ENCODE measurements around the gene RPAP3.
A peak's percentile ranks its signal among the peaks of the same experiment; 100 is the strongest.

Gene RPAP3

GRCh38 chr12:47722941-47723631 is 17.3 kb upstream of the RPAP3 start:
- TF ChIP-seq, protein P1, sequence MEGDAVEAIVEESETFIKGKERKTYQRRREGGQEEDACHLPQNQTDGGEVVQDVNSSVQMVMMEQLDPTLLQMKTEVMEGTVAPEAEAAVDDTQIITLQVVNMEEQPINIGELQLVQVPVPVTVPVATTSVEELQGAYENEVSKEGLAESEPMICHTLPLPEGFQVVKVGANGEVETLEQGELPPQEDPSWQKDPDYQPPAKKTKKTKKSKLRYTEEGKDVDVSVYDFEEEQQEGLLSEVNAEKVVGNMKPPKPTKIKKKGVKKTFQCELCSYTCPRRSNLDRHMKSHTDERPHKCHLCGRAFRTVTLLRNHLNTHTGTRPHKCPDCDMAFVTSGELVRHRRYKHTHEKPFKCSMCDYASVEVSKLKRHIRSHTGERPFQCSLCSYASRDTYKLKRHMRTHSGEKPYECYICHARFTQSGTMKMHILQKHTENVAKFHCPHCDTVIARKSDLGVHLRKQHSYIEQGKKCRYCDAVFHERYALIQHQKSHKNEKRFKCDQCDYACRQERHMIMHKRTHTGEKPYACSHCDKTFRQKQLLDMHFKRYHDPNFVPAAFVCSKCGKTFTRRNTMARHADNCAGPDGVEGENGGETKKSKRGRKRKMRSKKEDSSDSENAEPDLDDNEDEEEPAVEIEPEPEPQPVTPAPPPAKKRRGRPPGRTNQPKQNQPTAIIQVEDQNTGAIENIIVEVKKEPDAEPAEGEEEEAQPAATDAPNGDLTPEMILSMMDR (IDR thresholded peaks at IDR 0.05; ENCODE audit: low read length, missing control alignments): no peak
- no peak for DNase-seq (ENCODE audit: low read depth)
- H3K4me3 ChIP-seq (replicated peaks; ENCODE audit: low read depth, low read length): no peak overlapping the region

DNA sequence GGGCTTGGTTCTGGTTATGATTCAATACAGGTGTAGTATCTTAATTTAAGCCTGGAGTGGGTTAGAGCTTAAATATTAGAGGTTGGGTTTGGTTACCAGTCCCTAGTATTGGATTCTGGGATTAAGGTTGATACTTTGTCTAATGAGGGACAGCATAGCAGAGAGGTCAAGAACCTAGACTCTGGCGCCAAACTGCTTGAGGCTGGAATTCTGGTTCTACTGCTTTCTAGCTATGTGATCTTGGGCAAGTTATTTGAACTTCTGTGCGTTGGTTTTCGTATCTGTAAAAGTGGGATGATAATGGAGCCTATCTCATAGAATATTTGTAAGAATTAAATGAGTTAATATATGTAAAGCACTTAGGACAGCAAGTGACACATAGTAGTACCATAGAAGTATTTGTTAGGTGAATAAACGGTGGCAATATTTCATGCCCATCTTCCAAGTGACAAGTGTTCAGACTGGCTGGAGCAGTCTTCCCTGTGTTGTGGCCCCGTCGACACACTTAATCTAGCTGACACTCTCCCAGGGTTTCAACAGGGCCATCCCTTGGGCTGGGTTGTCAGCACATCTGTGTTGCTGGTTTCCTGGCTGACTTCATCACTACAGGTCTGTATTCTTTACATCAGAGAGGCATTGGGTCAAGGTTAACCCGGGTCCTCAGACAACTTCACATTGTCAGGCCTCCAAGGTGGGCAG is 16.5 kb upstream of the RPAP3 start:
- TF ChIP-seq, protein P1 (IDR thresholded peaks at IDR 0.05; ENCODE audit: low read length, missing control alignments): no peak
- no peak for DNase-seq (ENCODE audit: low read depth)
- no peak overlapping the region for H3K4me3 ChIP-seq (replicated peaks; ENCODE audit: low read depth, low read length)

DNA sequence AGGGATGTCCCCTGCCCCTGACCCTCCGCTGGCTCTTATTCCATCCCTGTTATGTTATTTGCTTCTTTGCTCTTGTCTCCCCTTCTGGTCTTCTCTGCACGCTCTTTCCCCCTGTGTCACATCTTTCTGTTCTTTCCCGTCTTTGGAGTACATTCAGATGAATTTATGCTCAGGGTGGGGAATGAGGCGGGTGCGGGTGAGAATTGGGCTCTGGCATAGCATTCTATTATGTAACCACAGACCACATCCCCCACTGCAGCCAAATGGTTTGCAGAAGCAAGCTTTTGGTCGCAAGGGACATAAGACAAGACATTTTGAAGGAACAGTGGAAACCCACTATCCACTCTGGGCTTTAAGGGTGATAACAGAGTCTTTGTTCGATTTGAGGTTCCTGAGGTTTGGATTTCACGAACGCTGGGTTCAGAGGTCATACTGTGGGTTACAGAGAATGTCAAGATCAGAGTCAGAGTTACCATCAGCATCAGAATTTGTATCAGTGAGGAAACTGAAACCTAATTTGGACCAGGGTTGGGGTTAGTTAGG is 15.7 kb upstream of the RPAP3 start:
- TF ChIP-seq, protein P1 (IDR thresholded peaks at IDR 0.05; ENCODE audit: low read length, missing control alignments): no peak
- no peak for DNase-seq (ENCODE audit: low read depth)
- no peak overlapping the region for H3K4me3 ChIP-seq (replicated peaks; ENCODE audit: low read depth, low read length)

- TF ChIP-seq, protein P1 (IDR thresholded peaks at IDR 0.05; ENCODE audit: low read length, missing control alignments): no peak
- H3K4me3 ChIP-seq (replicated peaks; ENCODE audit: low read depth, low read length): no peak overlapping the region
- DNase-seq (ENCODE audit: low read depth): no peak
These were observed 12.7 kb upstream of the RPAP3 start for GRCh38 chr12:47718531-47718930.

DNA sequence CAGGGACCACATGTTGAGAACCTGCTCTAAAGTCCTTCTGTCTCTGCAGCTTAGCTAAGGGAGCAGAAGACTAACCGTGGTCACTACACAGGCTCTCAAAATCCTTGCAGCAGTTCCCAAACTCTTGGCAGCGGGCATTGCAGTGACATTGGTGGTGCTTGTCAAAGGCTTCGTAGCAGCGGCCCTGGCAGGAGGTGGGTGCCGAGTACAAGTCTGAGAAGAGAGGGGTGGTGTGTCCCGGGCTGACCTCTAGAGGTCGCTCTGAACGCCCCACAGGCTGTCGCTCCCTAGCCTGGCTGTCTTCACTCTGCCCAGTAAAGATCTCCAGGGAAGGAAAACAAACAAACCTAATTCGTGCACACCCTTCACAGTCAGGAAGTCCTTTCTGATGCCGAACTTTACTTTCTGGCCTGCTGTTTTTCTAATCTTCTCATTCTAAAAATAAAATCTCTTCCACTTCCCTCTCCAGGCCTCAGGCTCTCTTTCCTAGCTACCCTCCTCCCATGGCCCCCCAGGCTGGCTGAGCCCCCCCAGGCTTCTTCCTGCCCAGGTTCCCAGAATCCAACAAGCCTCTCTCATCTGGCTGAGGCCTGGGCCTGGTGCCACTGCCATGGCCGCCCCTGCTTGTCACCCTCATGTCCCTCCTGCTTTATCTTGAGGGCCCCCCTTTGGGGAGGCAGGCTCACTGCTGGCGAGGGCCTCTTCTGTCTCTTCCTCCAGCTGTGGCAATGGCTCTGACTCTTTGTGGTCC is 11.8 kb upstream of the RPAP3 start:
- peak; percentile 93 for DNase-seq (ENCODE audit: low read depth)
- no peak overlapping the region for H3K4me3 ChIP-seq (replicated peaks; ENCODE audit: low read depth, low read length)
- TF ChIP-seq, protein P1 (IDR thresholded peaks at IDR 0.05; ENCODE audit: low read length, missing control alignments): peak; percentile 94

DNA sequence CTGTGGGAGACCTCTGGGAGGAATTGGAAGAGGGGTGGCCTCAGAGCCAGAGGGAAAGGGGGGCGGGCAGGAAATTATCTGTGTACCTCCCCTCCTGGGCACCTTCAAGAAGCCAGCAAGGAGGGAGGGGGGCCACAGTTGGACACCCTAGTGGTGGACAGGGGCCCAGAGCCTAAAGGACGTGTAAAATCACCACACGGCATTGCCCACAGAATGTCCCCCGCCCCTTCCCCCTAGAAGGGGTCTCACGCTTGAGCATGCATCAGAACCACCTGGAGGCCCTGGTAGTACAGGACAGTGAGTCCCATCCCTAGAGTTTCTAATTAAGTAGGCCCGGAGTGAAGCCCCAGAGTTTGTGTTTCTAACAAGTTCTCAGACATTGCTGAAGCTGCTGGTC is 11.2 kb upstream of the RPAP3 start:
- TF ChIP-seq, protein P1 (IDR thresholded peaks at IDR 0.05; ENCODE audit: low read length, missing control alignments): no peak
- no peak overlapping the region for H3K4me3 ChIP-seq (replicated peaks; ENCODE audit: low read depth, low read length)
- DNase-seq (ENCODE audit: low read depth): no peak
